IPS-15b (cell line): Measurements from ENCODE around the gene RTF2.

ENCODE experiments used
- H3K27me3 ChIP-seq: one replicate; pipeline ENCODE4 v1.6.1; 2013; ENCODE audit warnings: low read length; ENCODE audit not compliant: control insufficient read depth, insufficient read depth
- H3K36me3 ChIP-seq: one replicate; pipeline ENCODE4 v1.6.1; 2013; ENCODE audit warnings: low read length; ENCODE audit not compliant: control insufficient read depth, insufficient read depth
- H3K4me1 ChIP-seq: one replicate; pipeline ENCODE4 v1.6.1; 2013; ENCODE audit warnings: mild to moderate bottlenecking, low read length; ENCODE audit not compliant: control insufficient read depth, insufficient read depth
- H3K4me3 ChIP-seq: one replicate; pipeline ENCODE4 v1.5.1; 2013; ENCODE audit warnings: low read depth, low read length
- H3K9ac ChIP-seq: one replicate; pipeline ENCODE4 v1.6.1; 2013; ENCODE audit warnings: low read depth, mild to moderate bottlenecking, low read length
- H3K9me3 ChIP-seq: one replicate; pipeline ENCODE4 v1.6.1; 2013; ENCODE audit warnings: mild to moderate bottlenecking, low read length; ENCODE audit not compliant: control insufficient read depth, insufficient read depth

Gene RTF2

GRCh38 chr20:56458206-56458821 lies 10.1 kb upstream of the RTF2 start:
- Histone ChIP-seq H3K36me3 (no peaks in the 10 kb centered on the region), H3K4me3 (no peak overlapping the region), H3K9me3 (no peaks in the 10 kb centered on the region), H3K4me1 (no peaks in the 10 kb centered on the region), H3K27me3 (peaks cover 3% of the 10 kb centered on the region), H3K9ac (no peak overlapping the region)

- no peaks in the 10 kb centered on the region for H3K4me1 ChIP-seq
- H3K9ac ChIP-seq = no peak overlapping the region
- peaks cover 3% of the 10 kb centered on the region for H3K27me3 ChIP-seq
- no peaks in the 10 kb centered on the region for H3K36me3 ChIP-seq
- H3K9me3 ChIP-seq = no peaks in the 10 kb centered on the region
- no peak overlapping the region for H3K4me3 ChIP-seq
These were observed 8.0 kb upstream of the RTF2 start for GRCh38 chr20:56460459-56460858.

DNA sequence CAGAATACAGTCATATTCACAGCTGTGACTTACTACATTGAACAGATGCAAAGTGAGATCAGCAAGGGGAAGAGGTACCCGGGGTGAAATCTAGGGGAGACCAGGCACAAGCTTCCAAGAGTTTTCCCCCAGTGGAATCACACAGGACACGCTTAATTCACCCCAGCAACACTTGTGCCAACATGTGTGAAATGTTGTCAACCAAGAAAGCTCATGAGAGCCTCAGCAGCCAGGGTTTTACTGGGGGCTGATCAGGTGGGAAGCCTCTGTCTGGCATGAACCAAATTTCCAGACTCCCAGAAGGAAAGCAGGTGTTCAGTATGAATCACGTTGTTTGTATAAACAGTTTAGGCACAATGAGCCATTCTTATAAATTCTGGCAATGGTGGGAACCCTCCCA lies 6.9 kb upstream of the RTF2 start:
- H3K9ac ChIP-seq = no peak overlapping the region
- peaks cover 3% of the 10 kb centered on the region for H3K27me3 ChIP-seq

GRCh38 chr20:56463428-56463827 lies 5.0 kb upstream of the RTF2 start:
- no peaks in the 10 kb centered on the region for H3K4me1 ChIP-seq
- peaks cover 3% of the 10 kb centered on the region for H3K27me3 ChIP-seq
- no peaks in the 10 kb centered on the region for H3K36me3 ChIP-seq
- no peak overlapping the region for H3K9ac ChIP-seq
- H3K4me3 ChIP-seq = no peak overlapping the region
- H3K9me3 ChIP-seq = no peaks in the 10 kb centered on the region

More for the DNA sequence above, 6.9 kb upstream of the RTF2 start:
- H3K9me3 ChIP-seq = no peaks in the 10 kb centered on the region
- H3K4me3 ChIP-seq = no peak overlapping the region
- no peaks in the 10 kb centered on the region for H3K36me3 ChIP-seq
- H3K4me1 ChIP-seq = no peaks in the 10 kb centered on the region

DNA sequence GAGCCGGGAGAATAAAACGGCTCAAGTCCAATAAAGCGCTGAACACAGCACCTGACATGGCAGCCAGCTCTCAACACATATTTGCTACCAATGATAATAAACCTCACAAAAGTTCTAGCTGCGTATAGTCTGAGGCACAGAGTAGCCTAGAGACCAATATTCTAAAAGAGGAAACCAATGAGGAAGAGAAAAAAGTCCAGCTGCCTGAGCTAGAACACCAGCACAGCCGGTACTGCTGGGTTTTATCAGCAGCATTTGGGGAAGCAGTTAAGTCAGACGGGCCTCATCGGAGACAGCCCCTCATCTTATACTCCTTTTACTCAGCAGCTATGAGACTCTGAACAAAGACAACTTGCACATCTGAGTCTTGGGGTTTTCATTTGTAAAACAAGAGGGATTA lies 2.4 kb upstream of the RTF2 start:
- Histone ChIP-seq H3K36me3 (no peaks in the 10 kb centered on the region), H3K27me3 (peaks cover 3% of the 10 kb centered on the region), H3K4me1 (no peaks in the 10 kb centered on the region), H3K4me3 (no peak overlapping the region), H3K9me3 (no peaks in the 10 kb centered on the region), H3K9ac (no peak overlapping the region)

GRCh38 chr20:56467968-56468315 lies 485 bp upstream of the RTF2 start:
- Histone ChIP-seq H3K36me3 (no peaks in the 10 kb centered on the region), H3K4me3 (peak overlapping the region; percentile 92), H3K27me3 (no peaks in the 10 kb centered on the region), H3K9ac (no peak overlapping the region), H3K4me1 (no peaks in the 10 kb centered on the region), H3K9me3 (no peaks in the 10 kb centered on the region)

DNA sequence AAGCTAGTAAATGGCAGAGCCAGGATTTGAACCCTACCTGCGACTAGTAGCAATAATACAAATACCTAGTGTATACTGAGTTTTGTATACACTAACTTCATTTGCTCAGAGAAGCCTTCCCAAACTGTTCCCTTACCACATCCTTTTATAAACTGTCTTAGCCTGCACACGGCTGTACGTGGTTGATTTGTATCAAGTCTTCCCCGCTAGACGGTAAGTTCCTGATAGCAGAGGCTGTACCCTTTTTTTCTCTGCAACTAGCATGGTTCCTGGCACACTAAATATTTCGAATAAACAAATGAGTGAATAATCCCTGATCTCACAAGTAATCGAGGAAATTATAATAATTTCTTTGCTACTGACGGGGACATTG lies 636 bp downstream of the RTF2 start:
- Histone ChIP-seq H3K4me1 (no peaks in the 10 kb centered on the region), H3K9me3 (no peaks in the 10 kb centered on the region), H3K36me3 (no peaks in the 10 kb centered on the region), H3K4me3 (peak overlapping the region; percentile 92), H3K9ac (peak overlapping the region; percentile 61), H3K27me3 (no peaks in the 10 kb centered on the region)

DNA sequence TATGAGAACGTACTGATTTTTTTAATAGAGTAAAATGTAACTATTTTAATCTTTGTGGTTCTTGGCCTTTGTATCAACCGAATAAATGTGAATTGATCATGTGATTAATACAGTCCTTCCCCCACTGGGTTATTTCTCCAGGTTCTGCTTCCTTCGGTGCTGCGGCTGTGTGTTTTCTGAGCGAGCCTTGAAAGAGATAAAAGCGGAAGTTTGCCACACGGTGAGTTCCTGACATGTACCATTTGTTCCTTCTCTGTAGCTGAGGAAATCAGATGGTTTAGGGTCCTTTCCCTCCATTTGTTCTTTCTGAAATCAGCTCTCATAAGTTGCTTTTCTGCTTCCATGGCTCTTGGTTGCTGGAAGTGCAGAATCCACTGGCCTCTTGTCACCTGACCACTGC lies 15.5 kb downstream of the RTF2 start:
- Histone ChIP-seq H3K9ac (no peak overlapping the region), H3K4me3 (no peak overlapping the region), H3K9me3 (no peaks in the 10 kb centered on the region), H3K4me1 (no peaks in the 10 kb centered on the region), H3K27me3 (no peaks in the 10 kb centered on the region), H3K36me3 (peaks cover 10% of the 10 kb centered on the region)

- H3K9ac ChIP-seq = no peak overlapping the region
- H3K4me3 ChIP-seq = no peak overlapping the region
- H3K9me3 ChIP-seq = no peaks in the 10 kb centered on the region
- H3K4me1 ChIP-seq = no peaks in the 10 kb centered on the region
- H3K36me3 ChIP-seq = peaks cover 9% of the 10 kb centered on the region
- no peaks in the 10 kb centered on the region for H3K27me3 ChIP-seq
These were observed 18.8 kb downstream of the RTF2 start for GRCh38 chr20:56487216-56487615.

- H3K4me3 ChIP-seq = no peak overlapping the region
- no peaks in the 10 kb centered on the region for H3K9me3 ChIP-seq
- H3K36me3 ChIP-seq = peaks cover 9% of the 10 kb centered on the region
- no peak overlapping the region for H3K9ac ChIP-seq
- H3K27me3 ChIP-seq = no peaks in the 10 kb centered on the region
- H3K4me1 ChIP-seq = no peaks in the 10 kb centered on the region
These were observed 20.1 kb downstream of the RTF2 start for GRCh38 chr20:56488566-56488965.

GRCh38 chr20:56501116-56501515 lies 32.7 kb downstream of the RTF2 start:
- no peak overlapping the region for H3K9ac ChIP-seq
- no peaks in the 10 kb centered on the region for H3K9me3 ChIP-seq
- H3K4me3 ChIP-seq = no peak overlapping the region
- H3K27me3 ChIP-seq = no peaks in the 10 kb centered on the region
- no peaks in the 10 kb centered on the region for H3K36me3 ChIP-seq
- H3K4me1 ChIP-seq = no peaks in the 10 kb centered on the region

- Histone ChIP-seq H3K4me3 (no peak overlapping the region), H3K4me1 (no peaks in the 10 kb centered on the region), H3K36me3 (no peaks in the 10 kb centered on the region), H3K9ac (no peak overlapping the region), H3K27me3 (no peaks in the 10 kb centered on the region), H3K9me3 (no peaks in the 10 kb centered on the region)
These were observed 35.5 kb downstream of the RTF2 start for GRCh38 chr20:56503916-56504315.
